ENCODE results near the gene EGF.

DNA sequence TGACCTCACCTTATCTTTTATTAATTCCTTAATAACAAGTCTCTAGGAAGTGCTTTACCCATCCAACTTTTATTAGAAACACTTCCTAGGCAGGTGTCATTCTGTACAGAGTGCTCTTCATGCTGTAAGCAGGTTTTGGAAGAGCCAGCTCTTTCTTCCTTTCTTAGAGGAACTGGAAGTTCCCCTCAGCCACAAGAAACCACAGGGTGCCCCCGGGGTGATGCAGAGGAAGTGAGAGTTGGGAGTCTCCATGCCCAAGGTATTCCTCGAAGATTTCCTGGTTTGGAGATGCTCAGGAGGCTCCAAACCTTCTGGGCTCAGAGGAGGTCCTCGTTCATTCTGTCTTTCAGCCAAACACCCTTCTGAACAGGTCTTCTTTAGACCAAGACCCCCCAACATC lies 83.8 kb downstream of the EGF start:
- TF ChIP-seq YY1 (IDR thresholded peaks at IDR 0.05; ENCODE audit: insufficient read depth, insufficient read length) (no peak), ZNF274 (IDR thresholded peaks at IDR 0.05; ENCODE audit: low read depth, low read length) (no peak), SUZ12 (IDR thresholded peaks at IDR 0.05; ENCODE audit: extremely low read depth, insufficient read depth, insufficient read length) (no peak)
